CD4-positive, alpha-beta memory T cell (primary cell): ENCODE results near the gene FBXO44. TPM values are rescaled to one million over a fixed set of nuclear protein-coding genes. Genes with fewer than 3 reads are reported as not detected.

ENCODE experiments used
- CTCF ChIA-PET: fragments of 350-600 bp; sonication (Branson Sonifier 250); formaldehyde crosslinking; loops from one replicate; lab custom pipeline; 2021; ENCODE audit warnings: inconsistent platforms; ENCODE audit not compliant: partially characterized antibody; lab: Charles Lee
- POLR2A ChIA-PET: fragments of 350-600 bp; sonication (Branson Sonifier 250); formaldehyde crosslinking; loops from one replicate; lab custom pipeline; 2021; ENCODE audit not compliant: partially characterized antibody; lab: Charles Lee
- DNase-seq, 5 donors: peaks; one replicate each; pipeline versions ENCODE4 v3.0.0 to v3.0.0-alpha.2; 2020 to 2022; ENCODE audit warnings: mixed read lengths in 1 of 5
- H3K27ac ChIP-seq: one replicate; pipeline ENCODE4 v1.7.0; 2013; ENCODE audit warnings: low read depth, low read length
- H3K27me3 ChIP-seq: 2 replicates; pipeline ENCODE4 v1.7.0; 2013; ENCODE audit warnings: mild to moderate bottlenecking, low read length, moderate library complexity; ENCODE audit not compliant: insufficient read depth
- H3K36me3 ChIP-seq: 2 replicates; pipeline ENCODE4 v1.7.0; 2013; ENCODE audit warnings: mild to moderate bottlenecking, low read length, moderate library complexity; ENCODE audit not compliant: insufficient read depth
- H3K4me1 ChIP-seq: 2 replicates; pipeline ENCODE4 v1.7.0; 2013; ENCODE audit warnings: mild to moderate bottlenecking, low read length, moderate library complexity; ENCODE audit not compliant: insufficient read depth
- H3K4me3 ChIP-seq, 2 donors: one replicate each; pipeline ENCODE4 v1.7.0; 2013; ENCODE audit warnings: low read length in 2 of 2, mild to moderate bottlenecking in 1 of 2
- H3K9me3 ChIP-seq, 2 donors: one replicate each; pipeline ENCODE4 v1.7.0; 2013; ENCODE audit warnings: low read length in 2 of 2, control low read depth in 1 of 2; ENCODE audit not compliant: control insufficient read depth in 1 of 2
- H3K27ac Mint-ChIP-seq, 7 donors: one replicate each; pipeline ENCODE4 v1.8.0; 2020 to 2021; ENCODE audit warnings: mixed read lengths in 7 of 7, mild to moderate bottlenecking in 6 of 7, inconsistent platforms in 3 of 7, moderate library complexity in 3 of 7
- H3K27me3 Mint-ChIP-seq, 2 donors: one replicate each; pipeline ENCODE4 v1.8.0; 2020 to 2021; ENCODE audit warnings: mixed read lengths in 2 of 2
- H3K36me3 Mint-ChIP-seq, 2 donors: one replicate each; pipeline ENCODE4 v1.8.0; 2020 to 2021; ENCODE audit warnings: mixed read lengths in 2 of 2, inconsistent platforms in 1 of 2, mild to moderate bottlenecking in 1 of 2
- H3K4me1 Mint-ChIP-seq, 4 donors: one replicate each; pipeline ENCODE4 v1.8.0; 2020 to 2021; ENCODE audit warnings: mixed read lengths in 4 of 4, mild to moderate bottlenecking in 1 of 4
- H3K4me3 Mint-ChIP-seq, 8 donors: one replicate each; pipeline ENCODE4 v1.8.0; 2020 to 2021; ENCODE audit warnings: mixed read lengths in 8 of 8, mild to moderate bottlenecking in 7 of 8, moderate library complexity in 6 of 8, inconsistent platforms in 3 of 8
- H3K9me3 Mint-ChIP-seq, 8 donors: one replicate each; pipeline ENCODE4 v1.8.0; 2020 to 2021; ENCODE audit warnings: mixed read lengths in 8 of 8, mild to moderate bottlenecking in 5 of 8, inconsistent platforms in 3 of 8, moderate library complexity in 1 of 8
- intact Hi-C: fragments of 100-400 bp; cut with micrococcal nuclease; formaldehyde crosslinking; loops from one replicate; pipeline ENCODE4 v1.15.1; 2023
- polyA plus RNA-seq, 2 donors: library from polyadenylated mRNA; unstranded; fragments of 300-500 nt; fragmentation: Illumina TruSeq; gene quantifications; one replicate each; pipeline ENCODE4 v1.2.3, GENCODE V29; 2021
- total RNA-seq, 2 experiments: library from RNA; stranded (reverse); gene quantifications; one replicate each; pipeline ENCODE4 v1.2.3, GENCODE V29; 2021

The FBXO44 gene
- total and polyA plus RNA-seq, 4 experiments from 2014 or later: 10.0 to 56.9 (median 33.8) TPM

DNA sequence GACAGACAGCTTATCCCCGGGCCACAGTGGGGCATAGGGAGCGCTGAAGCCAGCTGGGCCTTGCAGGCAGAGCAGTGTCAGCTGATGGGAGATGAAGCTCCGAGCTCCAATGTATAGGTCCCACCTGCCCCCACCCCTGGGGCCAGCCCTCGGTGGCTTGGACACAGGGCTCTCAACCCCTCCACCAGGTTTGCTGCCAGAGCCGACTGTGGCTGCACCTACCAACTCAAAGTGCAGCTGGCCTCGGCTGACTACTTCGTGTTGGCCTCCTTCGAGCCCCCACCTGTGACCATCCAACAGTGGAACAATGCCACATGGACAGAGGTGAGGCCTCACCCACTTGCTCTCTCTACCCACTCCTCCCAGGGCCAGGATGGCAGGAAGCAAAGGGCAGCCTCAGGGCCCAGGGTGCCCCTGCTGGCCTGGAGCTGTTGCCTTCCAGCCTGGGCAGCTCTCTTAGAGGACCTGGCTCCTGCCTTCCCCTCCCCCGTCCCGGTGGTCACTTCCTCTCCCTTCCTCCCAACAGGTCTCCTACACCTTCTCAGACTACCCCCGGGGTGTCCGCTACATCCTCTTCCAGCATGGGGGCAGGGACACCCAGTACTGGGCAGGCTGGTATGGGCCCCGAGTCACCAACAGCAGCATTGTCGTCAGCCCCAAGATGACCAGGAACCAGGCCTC, 18.6 kb downstream of the FBXO44 start:
- peak overlapping the region in 1 of 7 donors; percentile 30 for H3K27ac Mint-ChIP-seq
- no peak overlapping the region for H3K4me3 Mint-ChIP-seq
- no peak overlapping the region for H3K4me3 ChIP-seq
- ChIA-PET POLR2A (interaction anchor here (0.8 to 1.1 kb wide), 4 partner anchors 9 to 99 kb away, joined by 3 read pairs; no protein-coding TSS in a partner anchor), CTCF (interaction anchor here (1.2 to 4.5 kb wide), 2 partner anchors 9 to 23 kb away, joined by 5 to 24 read pairs; partner anchors contain the start of gene FBXO6)
- peaks cover 0 to 27% of the 10 kb centered on the region in 2 donors for H3K36me3 Mint-ChIP-seq
- peaks cover 0 to 2% (median 0%) of the 10 kb centered on the region in 4 donors for H3K4me1 Mint-ChIP-seq
- no peaks in the 10 kb centered on the region for H3K9me3 Mint-ChIP-seq
- peaks cover under 1% of the 10 kb centered on the region for H3K4me1 ChIP-seq
- H3K27ac ChIP-seq: no peak overlapping the region
- H3K27me3 Mint-ChIP-seq: no peaks in the 10 kb centered on the region
- H3K9me3 ChIP-seq: no peaks in the 10 kb centered on the region
- H3K27me3 ChIP-seq: no peaks in the 10 kb centered on the region
- intact Hi-C loops: no loop called here
- peaks cover 20% of the 10 kb centered on the region for H3K36me3 ChIP-seq
- no peak for DNase-seq

DNA sequence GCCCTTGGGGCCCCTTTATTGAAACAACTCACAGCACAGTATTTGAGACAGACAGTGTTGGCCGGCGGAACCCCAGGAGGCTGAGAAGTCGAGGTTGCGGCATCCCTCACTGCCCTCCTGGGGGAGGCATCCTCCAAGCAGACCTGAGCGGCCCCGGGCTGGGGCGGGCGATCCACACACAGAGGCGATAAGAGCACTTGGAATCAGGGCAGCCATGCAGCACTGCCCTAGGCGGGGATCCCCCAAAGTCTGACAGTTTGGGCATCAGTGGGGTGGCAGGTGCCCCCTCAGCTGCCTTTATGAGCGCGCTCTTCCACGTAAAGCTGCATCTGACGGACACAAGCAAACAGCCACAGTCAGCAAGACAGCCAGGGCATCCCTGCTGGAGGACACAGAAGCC, 19.8 kb downstream of the FBXO44 start:
- CTCF ChIA-PET: interaction anchor here (4.5 kb wide), 1 partner anchor 10 kb away, joined by 24 read pairs; the partner anchor contains the start of gene FBXO6
- Mint-ChIP-seq H3K27ac (peak overlapping the region in 1 of 7 donors; percentile 18), H3K36me3 (peaks cover 0 to 25% of the 10 kb centered on the region in 2 donors), H3K27me3 (no peaks in the 10 kb centered on the region), H3K4me3 (no peak overlapping the region), H3K9me3 (no peaks in the 10 kb centered on the region), H3K4me1 (peaks cover 5 to 10% (median 9%) of the 10 kb centered on the region in 4 donors)
- peaks cover 5% of the 10 kb centered on the region for H3K4me1 ChIP-seq
- H3K27me3 ChIP-seq: no peaks in the 10 kb centered on the region
- POLR2A ChIA-PET: no interaction called here
- no peak overlapping the region for H3K27ac ChIP-seq
- no peaks in the 10 kb centered on the region for H3K9me3 ChIP-seq
- H3K4me3 ChIP-seq: no peak overlapping the region
- no peak for DNase-seq
- intact Hi-C loops: no loop called here
- peaks cover 20% of the 10 kb centered on the region for H3K36me3 ChIP-seq

DNA sequence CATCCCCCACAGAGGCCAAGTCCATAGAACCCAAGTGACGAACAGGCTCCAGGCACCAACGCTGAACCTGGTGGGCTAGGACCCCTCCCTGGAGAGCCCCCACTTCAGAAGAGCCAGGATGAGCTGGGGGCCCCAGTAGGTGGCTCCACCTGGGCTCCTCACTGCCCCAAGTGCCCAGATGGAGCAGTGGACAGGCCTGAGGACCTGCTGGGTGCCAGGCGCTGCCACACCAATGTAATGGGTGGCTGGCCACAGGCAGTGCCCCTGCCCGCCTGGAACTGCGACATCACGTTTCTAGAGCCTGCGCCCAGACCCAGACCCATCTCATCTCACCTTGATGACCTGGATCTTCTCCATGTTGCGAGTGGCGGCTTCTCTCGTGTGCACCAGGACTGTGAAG, 20.6 kb downstream of the FBXO44 start:
- Histone ChIP-seq H3K9me3 (no peaks in the 10 kb centered on the region), H3K27ac (no peak overlapping the region), H3K36me3 (peaks cover 20% of the 10 kb centered on the region), H3K27me3 (no peaks in the 10 kb centered on the region), H3K4me3 (no peak overlapping the region), H3K4me1 (peaks cover 11% of the 10 kb centered on the region)
- ChIA-PET CTCF (interaction anchor here (4.5 kb wide), 1 partner anchor 11 kb away, joined by 24 read pairs; the partner anchor contains the start of gene FBXO6), POLR2A (no interaction called here)
- peaks cover 0 to 25% of the 10 kb centered on the region in 2 donors for H3K36me3 Mint-ChIP-seq
- H3K4me1 Mint-ChIP-seq: peaks cover 9 to 17% (median 12%) of the 10 kb centered on the region in 4 donors
- H3K27me3 Mint-ChIP-seq: no peaks in the 10 kb centered on the region
- no peak for DNase-seq
- no peaks in the 10 kb centered on the region for H3K9me3 Mint-ChIP-seq
- intact Hi-C loops: no loop called here
- H3K27ac Mint-ChIP-seq: peak overlapping the region in 2 of 7 donors; percentile 12 to 63
- H3K4me3 Mint-ChIP-seq: no peak overlapping the region

DNA sequence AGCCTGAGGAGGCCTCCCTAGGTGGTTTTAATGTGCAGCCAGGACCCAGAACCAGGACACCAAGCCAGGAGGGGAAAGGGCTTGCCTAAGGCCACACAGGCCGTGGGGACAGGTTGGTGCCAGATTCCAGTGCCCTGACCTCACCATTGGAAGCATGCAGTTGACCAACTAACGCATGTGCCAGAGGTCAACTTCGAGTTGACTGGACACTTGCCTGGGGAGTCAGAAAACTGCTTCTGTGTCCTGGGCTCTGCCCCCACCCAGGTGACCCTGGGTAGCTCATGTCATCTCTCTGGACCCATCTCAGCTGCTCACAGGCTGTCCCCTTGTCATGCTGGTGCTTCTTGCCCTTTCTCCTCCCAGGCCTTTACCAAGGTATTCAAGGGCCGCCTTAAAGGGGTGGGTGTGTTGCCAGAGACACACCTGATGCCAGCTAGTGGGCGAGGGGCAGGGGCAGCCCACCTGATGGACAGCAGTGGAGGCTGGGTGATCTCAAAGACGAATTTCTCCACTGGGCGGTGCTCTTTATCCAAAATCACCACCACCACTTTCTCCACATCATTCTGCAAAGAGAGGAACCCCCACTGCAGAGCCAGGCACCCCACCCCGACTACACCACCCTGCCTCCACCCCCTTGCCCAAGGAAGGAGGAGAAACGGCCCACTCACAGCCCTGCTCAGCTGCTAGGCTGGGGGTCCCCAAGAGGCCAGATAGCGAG, 21.9 kb downstream of the FBXO44 start:
- Mint-ChIP-seq H3K4me3 (no peak overlapping the region), H3K27ac (no peak overlapping the region), H3K36me3 (peaks cover 0 to 27% of the 10 kb centered on the region in 2 donors), H3K9me3 (peaks cover 0 to under 1% (median 0%) of the 10 kb centered on the region in 8 donors), H3K27me3 (no peaks in the 10 kb centered on the region), H3K4me1 (peaks cover 9 to 22% (median 14%) of the 10 kb centered on the region in 4 donors)
- Histone ChIP-seq H3K4me3 (no peak overlapping the region), H3K36me3 (peaks cover 20% of the 10 kb centered on the region), H3K27me3 (no peaks in the 10 kb centered on the region), H3K27ac (no peak overlapping the region), H3K4me1 (peaks cover 16% of the 10 kb centered on the region), H3K9me3 (no peaks in the 10 kb centered on the region)
- no peak for DNase-seq
- intact Hi-C loops: no loop called here
- POLR2A ChIA-PET: interaction anchor here (1.1 to 1.2 kb wide), 2 partner anchors 12 to 43 kb away, joined by 4 read pairs; partner anchors contain the start of gene FBXO6
- CTCF ChIA-PET: interaction anchor here (0.8 to 4.5 kb wide), 2 partner anchors 12 to 43 kb away, joined by 3 to 24 read pairs; partner anchors contain the start of gene FBXO6

DNA sequence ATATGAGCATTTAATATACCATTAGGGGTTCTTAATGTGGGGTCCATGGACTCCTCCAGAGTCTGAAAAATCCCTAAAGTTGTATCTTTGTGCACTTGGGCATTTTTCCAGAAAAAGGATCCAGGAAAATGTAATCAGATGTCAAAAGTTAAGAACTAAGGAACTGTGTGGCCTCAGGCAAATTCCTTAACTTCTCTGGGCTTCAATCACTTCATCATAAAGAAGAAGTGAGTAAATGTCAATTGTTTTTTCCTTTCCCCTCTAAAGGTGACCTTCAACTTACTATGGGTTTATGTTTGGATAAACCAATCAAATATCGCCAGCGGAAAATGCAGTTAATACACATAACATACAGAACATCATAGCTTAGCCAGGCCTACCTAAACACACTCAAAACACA, 23.8 kb downstream of the FBXO44 start:
- Histone ChIP-seq H3K4me1 (peaks cover 21% of the 10 kb centered on the region), H3K27ac (no peak overlapping the region), H3K4me3 (no peak overlapping the region), H3K9me3 (no peaks in the 10 kb centered on the region), H3K27me3 (no peaks in the 10 kb centered on the region), H3K36me3 (peaks cover 14% of the 10 kb centered on the region)
- intact Hi-C loops: no loop called here
- ChIA-PET CTCF (interaction anchor here (1.5 kb wide), 1 partner anchor 29 kb away, joined by 6 read pairs; no protein-coding TSS in a partner anchor), POLR2A (interaction anchor here (1.1 kb wide), 1 partner anchor 28 kb away, joined by 3 read pairs; no protein-coding TSS in a partner anchor)
- Mint-ChIP-seq H3K4me3 (peak overlapping the region in 7 of 8 donors; percentile 9 to 74 (median 42)), H3K9me3 (peaks cover 0 to 1% (median 0%) of the 10 kb centered on the region in 8 donors), H3K36me3 (peaks cover 0 to 21% of the 10 kb centered on the region in 2 donors), H3K27ac (peak overlapping the region in 2 of 7 donors; percentile 10 to 63), H3K27me3 (no peaks in the 10 kb centered on the region), H3K4me1 (peaks cover 10 to 25% (median 18%) of the 10 kb centered on the region in 4 donors)
- no peak for DNase-seq

DNA sequence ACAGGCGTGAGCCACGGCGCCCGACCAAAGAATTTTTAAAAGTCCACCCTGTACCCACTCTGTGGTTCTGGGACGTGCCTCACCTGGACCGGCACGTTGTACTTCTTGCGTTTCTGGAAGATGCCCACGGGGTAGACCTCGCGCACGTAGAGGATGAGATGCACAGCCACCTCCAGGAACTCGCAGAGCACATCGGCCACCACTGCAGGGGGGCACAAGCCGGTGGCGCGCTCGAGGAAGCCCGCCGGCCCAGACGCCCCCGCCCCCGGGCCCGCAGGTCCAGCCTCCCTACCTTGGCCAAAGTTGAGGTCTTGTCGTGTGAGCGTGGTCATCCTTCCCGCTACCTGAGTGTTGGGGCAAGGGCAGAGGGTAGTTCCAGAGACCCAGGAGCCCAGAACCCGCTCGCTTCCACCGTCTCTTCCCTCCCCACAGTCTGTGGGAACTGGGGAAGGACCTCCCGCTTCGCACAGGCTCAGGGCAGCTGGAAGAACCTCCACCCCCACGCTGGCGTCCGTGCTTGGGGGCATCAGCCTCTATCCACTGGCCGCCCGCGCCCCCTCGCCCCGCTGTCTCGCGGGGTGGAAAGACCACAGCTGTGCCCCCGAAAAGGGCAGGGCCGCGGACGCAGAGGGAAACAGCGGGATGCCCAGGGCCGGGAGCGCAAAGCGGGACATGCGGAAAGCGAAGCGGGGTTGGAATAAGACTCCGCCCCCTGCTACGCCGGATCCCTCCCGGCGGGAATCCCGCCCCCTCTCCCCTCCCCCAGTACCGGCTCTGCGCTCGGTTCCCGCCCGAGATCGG, 25.8 kb downstream of the FBXO44 start:
- no peaks in the 10 kb centered on the region for H3K9me3 ChIP-seq
- H3K36me3 ChIP-seq: peaks cover 11% of the 10 kb centered on the region
- H3K36me3 Mint-ChIP-seq: peaks cover 0 to 7% of the 10 kb centered on the region in 2 donors
- ChIA-PET POLR2A (interaction anchor here (0.9 to 3.7 kb wide), 5 partner anchors 10 to 228 kb away, joined by 3 to 40 read pairs (median 11); partner anchors contain the start of genes FBXO2, FBXO44 and FBXO6), CTCF (interaction anchor here (0.7 to 3.0 kb wide), 5 partner anchors 15 to 38 kb away, joined by 3 to 28 read pairs (median 6); partner anchors contain the start of gene FBXO6)
- H3K9me3 Mint-ChIP-seq: peaks cover 0 to 1% (median 0%) of the 10 kb centered on the region in 8 donors
- H3K27ac Mint-ChIP-seq: peak overlapping the region in 6 of 7 donors; percentile 50 to 80 (median 72)
- peak overlapping the region; percentile 73 to 98 (median 84) for H3K4me3 Mint-ChIP-seq
- H3K27ac ChIP-seq: peak overlapping the region; percentile 76
- no peak for DNase-seq
- H3K27me3 Mint-ChIP-seq: peaks cover 2 to 5% of the 10 kb centered on the region in 2 donors
- H3K4me1 ChIP-seq: peaks cover 21% of the 10 kb centered on the region
- no peaks in the 10 kb centered on the region for H3K27me3 ChIP-seq
- H3K4me1 Mint-ChIP-seq: peaks cover 10 to 25% (median 18%) of the 10 kb centered on the region in 4 donors
- intact Hi-C loops: loop anchor here (1.0 to 5.0 kb wide), 5 partner anchors 16 to 127 kb away; partner anchors contain the start of genes CLCN6, FBXO2, FBXO44 and FBXO6
- H3K4me3 ChIP-seq: peak overlapping the region; percentile 29 to 87
